Measurements from ENCODE around the gene EHBP1.

Gene EHBP1

DNA sequence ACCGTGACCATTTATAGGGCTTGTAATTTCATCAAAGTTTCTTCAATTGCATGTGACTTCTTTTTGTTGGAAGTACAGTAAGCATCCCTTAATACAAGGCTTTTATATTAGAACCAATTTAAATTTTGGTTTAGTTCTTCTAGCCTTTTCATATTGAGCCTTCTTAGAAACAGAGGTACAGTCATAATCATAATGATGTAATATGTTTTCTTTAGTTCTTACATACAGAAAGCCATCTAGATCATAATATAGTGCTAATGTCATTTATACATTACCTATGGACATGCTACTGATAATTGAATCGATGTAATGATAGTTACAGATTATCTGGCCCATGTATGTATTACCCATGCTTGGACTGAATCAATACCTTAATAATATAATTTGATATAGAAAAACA lies 235.2 kb downstream of the EHBP1 start:
- no peaks in the 10 kb centered on the region for H3K27me3 ChIP-seq
- H3K36me3 ChIP-seq, result 0 out of 2 replicates have a peak, but pooled peaks cover 11% of the 10 kb centered on the region
- no peak overlapping the region for H3K27ac ChIP-seq
- no peak overlapping the region for H3K9ac ChIP-seq
- H3K4me3 ChIP-seq, result no peak overlapping the region
- no peaks in the 10 kb centered on the region for H3K9me3 ChIP-seq
- no peak for TF ChIP-seq Cebpa-rat (IDR thresholded peaks at IDR 0.05)
- H4K20me1 ChIP-seq, result no peaks in the 10 kb centered on the region
- no peaks in the 10 kb centered on the region for H3K4me1 ChIP-seq
- H3K4me2 ChIP-seq, result no peak overlapping the region

DNA sequence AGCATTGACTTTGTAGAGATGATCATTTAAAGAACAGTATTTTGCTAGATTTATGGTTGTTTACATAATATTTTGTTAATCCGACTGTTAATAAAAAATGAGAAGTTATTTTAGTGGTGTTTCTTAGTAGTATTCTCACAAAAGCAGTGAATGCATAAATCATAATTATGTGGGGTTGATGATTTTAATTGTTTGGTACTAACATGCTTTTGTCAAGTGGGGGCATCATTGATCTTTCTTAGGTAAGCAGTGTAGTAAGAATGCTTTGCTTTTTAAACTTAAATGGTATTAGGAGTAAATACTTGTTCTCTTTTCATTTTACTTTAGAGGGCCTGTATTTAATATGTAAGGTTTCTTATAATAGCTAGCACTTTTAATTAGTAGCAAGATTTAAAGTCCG lies 235.9 kb downstream of the EHBP1 start:
- TF ChIP-seq Cebpa-rat (IDR thresholded peaks at IDR 0.05), result no peak
- Histone ChIP-seq H3K9me3 (no peaks in the 10 kb centered on the region), H3K4me1 (no peaks in the 10 kb centered on the region), H3K4me3 (no peak overlapping the region), H3K4me2 (no peak overlapping the region), H3K9ac (no peak overlapping the region), H4K20me1 (no peaks in the 10 kb centered on the region), H3K36me3 (0 out of 2 replicates have a peak, but pooled peaks cover 11% of the 10 kb centered on the region), H3K27me3 (no peaks in the 10 kb centered on the region), H3K27ac (no peak overlapping the region)

DNA sequence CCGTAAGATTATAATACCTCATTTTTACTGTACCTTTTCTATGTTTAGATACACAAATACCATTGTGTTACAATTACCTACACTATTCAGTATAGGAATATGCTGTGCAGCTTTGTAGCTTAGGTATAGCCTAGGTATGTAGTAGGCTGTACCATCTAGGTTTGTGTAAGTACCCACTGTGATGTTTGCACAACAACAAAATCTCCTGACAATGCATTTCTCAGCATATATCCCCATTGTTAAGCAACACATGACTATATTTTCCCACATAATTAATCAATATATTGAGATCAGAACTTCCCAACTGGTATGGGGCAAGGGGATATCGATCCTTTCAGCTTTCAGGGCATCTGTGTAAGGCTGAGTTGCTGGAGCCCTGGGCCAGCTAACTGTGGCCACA lies 238.8 kb downstream of the EHBP1 start:
- no peak overlapping the region for H3K9ac ChIP-seq
- no peaks in the 10 kb centered on the region for H3K4me1 ChIP-seq
- H3K36me3 ChIP-seq, result 0 out of 2 replicates have a peak, but pooled peaks cover 11% of the 10 kb centered on the region
- TF ChIP-seq Cebpa-rat (IDR thresholded peaks at IDR 0.05), result no peak
- H3K4me3 ChIP-seq, result no peak overlapping the region
- H4K20me1 ChIP-seq, result no peaks in the 10 kb centered on the region
- no peaks in the 10 kb centered on the region for H3K9me3 ChIP-seq
- H3K27me3 ChIP-seq, result no peaks in the 10 kb centered on the region
- H3K4me2 ChIP-seq, result no peak overlapping the region
- H3K27ac ChIP-seq, result no peak overlapping the region

DNA sequence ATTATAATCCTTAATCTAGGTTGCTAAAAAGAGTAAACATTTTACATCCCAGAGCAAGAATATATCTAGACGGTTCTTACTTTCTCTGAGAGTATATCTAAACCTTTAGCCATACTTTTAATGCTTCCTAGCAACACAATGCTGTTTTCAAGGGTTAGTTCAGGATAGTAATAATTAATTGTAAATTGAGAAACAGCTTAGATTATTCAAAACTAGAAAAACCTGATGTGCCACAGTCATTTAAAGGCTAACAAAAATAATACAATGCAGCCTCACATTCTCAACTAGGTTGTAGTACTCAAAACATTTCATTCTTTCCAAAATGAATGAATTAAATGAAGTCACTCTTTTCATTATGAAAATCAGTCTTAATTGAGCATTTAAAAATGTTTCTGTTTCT lies 241.9 kb downstream of the EHBP1 start:
- Histone ChIP-seq H3K27ac (no peak overlapping the region), H4K20me1 (no peaks in the 10 kb centered on the region), H3K4me2 (no peak overlapping the region)

DNA sequence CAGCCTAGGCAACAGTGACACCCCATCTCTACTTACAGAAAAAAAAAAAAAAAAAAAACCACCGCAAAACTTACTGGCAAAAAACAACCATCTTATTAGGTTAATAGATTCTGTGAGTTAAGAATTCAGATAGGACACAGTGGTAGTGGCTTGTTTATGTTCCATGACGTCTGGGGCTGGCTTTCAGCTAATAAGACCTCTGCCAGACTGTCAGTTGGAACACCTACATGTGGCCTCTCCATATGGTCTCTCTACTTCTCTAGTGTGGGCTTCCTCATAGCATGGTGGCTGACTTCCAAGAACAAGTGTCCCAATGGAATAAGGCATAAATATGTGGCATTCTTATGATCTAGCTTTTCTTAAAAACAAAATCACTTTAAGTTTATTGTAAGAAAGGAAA lies 251.1 kb downstream of the EHBP1 start:
- H3K36me3 ChIP-seq, result peaks cover 17% of the 10 kb centered on the region; the same call in 1 of the 2 replicates
- H3K4me1 ChIP-seq, result no peaks in the 10 kb centered on the region
- no peak for TF ChIP-seq Cebpa-rat (IDR thresholded peaks at IDR 0.05)
- no peak overlapping the region for H3K27ac ChIP-seq
- H3K9ac ChIP-seq, result no peak overlapping the region
- no peak overlapping the region for H3K4me2 ChIP-seq
- no peaks in the 10 kb centered on the region for H3K27me3 ChIP-seq
- no peak overlapping the region for H3K4me3 ChIP-seq
- H4K20me1 ChIP-seq, result no peaks in the 10 kb centered on the region
- H3K9me3 ChIP-seq, result no peaks in the 10 kb centered on the region

More for the DNA sequence above, 241.9 kb downstream of the EHBP1 start:
- H3K27me3 ChIP-seq, result no peaks in the 10 kb centered on the region
- H3K36me3 ChIP-seq, result 0 out of 2 replicates have a peak, but pooled peaks cover 15% of the 10 kb centered on the region
- no peak overlapping the region for H3K9ac ChIP-seq
- no peaks in the 10 kb centered on the region for H3K4me1 ChIP-seq
- TF ChIP-seq Cebpa-rat (IDR thresholded peaks at IDR 0.05), result no peak
- H3K4me3 ChIP-seq, result no peak overlapping the region
- H3K9me3 ChIP-seq, result no peaks in the 10 kb centered on the region

DNA sequence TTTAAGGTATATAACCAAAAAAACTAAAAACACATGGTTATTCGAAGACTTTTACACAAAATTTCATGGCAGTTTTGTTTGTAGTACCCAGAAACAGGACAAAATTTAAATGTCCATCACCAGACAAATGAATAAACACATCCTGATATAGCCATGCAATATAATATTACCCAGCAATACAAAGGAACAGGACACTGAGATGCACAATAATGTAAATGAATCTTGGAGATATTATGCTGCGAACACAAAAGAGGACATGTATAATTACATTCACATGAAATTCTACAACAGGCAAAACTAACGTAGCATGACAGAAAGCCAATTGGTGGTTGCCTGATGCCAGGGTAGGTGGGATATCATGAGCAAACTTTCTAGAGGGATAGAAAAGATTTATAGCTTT lies 252.7 kb downstream of the EHBP1 start:
- Histone ChIP-seq H3K9me3 (no peaks in the 10 kb centered on the region), H3K27ac (no peak overlapping the region), H3K9ac (no peak overlapping the region), H3K4me1 (no peaks in the 10 kb centered on the region), H4K20me1 (no peaks in the 10 kb centered on the region), H3K36me3 (peaks cover 17% of the 10 kb centered on the region; the same call in 1 of the 2 replicates), H3K4me2 (no peak overlapping the region), H3K27me3 (no peaks in the 10 kb centered on the region), H3K4me3 (no peak overlapping the region)
- no peak for TF ChIP-seq Cebpa-rat (IDR thresholded peaks at IDR 0.05)

DNA sequence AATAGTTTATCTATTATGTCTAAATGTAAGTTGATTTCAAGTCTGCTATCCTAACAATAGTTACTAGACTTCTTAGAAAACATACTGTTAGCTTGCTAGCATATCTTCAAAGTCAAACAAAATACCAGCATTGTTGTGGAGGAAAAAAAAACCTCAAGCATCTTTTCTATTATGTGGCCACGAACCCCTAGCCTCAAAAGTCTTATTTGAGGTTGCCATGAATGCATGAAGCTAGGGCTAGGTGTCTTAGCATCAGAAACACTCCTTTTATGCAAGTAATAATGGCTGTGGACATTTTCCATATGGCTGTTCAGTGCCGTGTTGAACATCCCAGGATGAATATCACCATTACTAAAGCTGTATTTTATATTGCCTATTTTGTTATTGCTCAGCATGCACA lies 258.5 kb downstream of the EHBP1 start:
- Histone ChIP-seq H3K36me3 (no peaks in the 10 kb centered on the region), H3K9ac (no peak overlapping the region), H3K4me3 (no peak overlapping the region), H3K4me2 (no peak overlapping the region), H3K27ac (no peak overlapping the region), H3K27me3 (no peaks in the 10 kb centered on the region), H3K4me1 (no peaks in the 10 kb centered on the region), H3K9me3 (no peaks in the 10 kb centered on the region), H4K20me1 (no peaks in the 10 kb centered on the region)
- TF ChIP-seq Cebpa-rat (IDR thresholded peaks at IDR 0.05), result no peak

DNA sequence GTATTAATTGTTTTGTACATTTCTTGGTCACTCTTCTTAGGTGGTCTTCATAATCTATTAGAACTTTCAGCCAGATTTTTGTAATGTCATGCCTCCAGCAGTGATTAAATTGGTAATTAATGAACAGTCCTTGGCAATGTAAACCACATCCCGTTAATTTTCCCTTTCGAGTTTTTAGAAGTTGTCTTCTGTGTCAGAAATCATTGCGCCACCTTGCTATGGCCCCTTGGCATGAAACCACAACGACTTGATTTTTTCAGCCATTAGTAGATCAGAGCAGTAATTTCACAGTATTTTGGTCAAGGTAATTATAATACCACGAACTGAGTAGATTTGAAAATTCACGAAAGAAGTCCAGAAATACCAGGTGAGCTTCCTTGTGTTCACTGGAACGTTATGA lies 259.2 kb downstream of the EHBP1 start:
- Histone ChIP-seq H3K4me2 (no peak overlapping the region), H3K4me3 (no peak overlapping the region), H3K27ac (no peak overlapping the region), H4K20me1 (no peaks in the 10 kb centered on the region), H3K27me3 (no peaks in the 10 kb centered on the region), H3K9ac (no peak overlapping the region), H3K36me3 (no peaks in the 10 kb centered on the region), H3K4me1 (no peaks in the 10 kb centered on the region), H3K9me3 (no peaks in the 10 kb centered on the region)
- no peak for TF ChIP-seq Cebpa-rat (IDR thresholded peaks at IDR 0.05)

DNA sequence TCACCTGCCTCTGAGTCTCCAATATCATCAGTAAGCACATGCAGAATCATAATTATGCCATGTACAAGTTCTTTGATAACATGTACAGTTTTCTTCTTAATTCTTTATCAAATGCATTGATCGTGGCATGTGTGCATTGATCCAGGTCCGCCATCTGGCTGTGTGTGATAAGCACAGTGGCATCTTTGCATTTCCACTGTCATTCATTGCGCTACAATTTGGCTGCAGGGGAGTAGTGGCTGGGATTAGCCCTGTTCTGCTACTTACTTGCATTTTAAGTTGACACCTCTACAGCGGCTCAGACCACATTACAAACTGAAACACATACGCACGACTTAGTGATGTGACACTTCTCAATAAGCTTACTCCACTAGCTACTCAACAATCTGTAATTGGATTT lies 261.5 kb downstream of the EHBP1 start:
- H3K4me1 ChIP-seq, result no peaks in the 10 kb centered on the region
- no peaks in the 10 kb centered on the region for H3K36me3 ChIP-seq
- no peak for TF ChIP-seq Cebpa-rat (IDR thresholded peaks at IDR 0.05)
- H3K4me3 ChIP-seq, result no peak overlapping the region
- H4K20me1 ChIP-seq, result no peaks in the 10 kb centered on the region
- no peak overlapping the region for H3K27ac ChIP-seq
- H3K9ac ChIP-seq, result no peak overlapping the region
- H3K4me2 ChIP-seq, result no peak overlapping the region
- H3K9me3 ChIP-seq, result no peaks in the 10 kb centered on the region
- no peaks in the 10 kb centered on the region for H3K27me3 ChIP-seq

DNA sequence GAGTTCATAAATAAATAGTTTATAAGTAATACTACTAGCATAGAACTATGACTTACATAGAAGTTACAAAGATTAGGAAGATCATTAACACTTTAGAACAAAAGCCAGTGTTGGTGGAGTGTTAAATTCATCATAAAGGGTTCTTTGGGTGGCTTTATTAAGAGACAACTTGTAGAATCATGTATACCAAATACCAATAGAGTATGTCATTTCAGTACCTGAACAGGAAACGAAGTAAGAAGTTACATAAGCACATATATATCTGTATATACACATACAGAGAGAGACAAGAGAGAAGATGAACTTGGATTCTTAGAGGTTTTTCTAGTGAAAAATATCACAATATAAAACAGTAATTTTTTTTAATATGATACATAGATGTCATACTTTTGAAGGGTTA lies 262.7 kb downstream of the EHBP1 start:
- no peaks in the 10 kb centered on the region for H3K36me3 ChIP-seq
- H3K27ac ChIP-seq, result no peak overlapping the region
- no peaks in the 10 kb centered on the region for H4K20me1 ChIP-seq
- H3K9me3 ChIP-seq, result no peaks in the 10 kb centered on the region
- no peak overlapping the region for H3K4me2 ChIP-seq
- no peaks in the 10 kb centered on the region for H3K27me3 ChIP-seq
- no peak for TF ChIP-seq Cebpa-rat (IDR thresholded peaks at IDR 0.05)
- H3K4me3 ChIP-seq, result no peak overlapping the region
- H3K9ac ChIP-seq, result no peak overlapping the region
- H3K4me1 ChIP-seq, result no peaks in the 10 kb centered on the region

DNA sequence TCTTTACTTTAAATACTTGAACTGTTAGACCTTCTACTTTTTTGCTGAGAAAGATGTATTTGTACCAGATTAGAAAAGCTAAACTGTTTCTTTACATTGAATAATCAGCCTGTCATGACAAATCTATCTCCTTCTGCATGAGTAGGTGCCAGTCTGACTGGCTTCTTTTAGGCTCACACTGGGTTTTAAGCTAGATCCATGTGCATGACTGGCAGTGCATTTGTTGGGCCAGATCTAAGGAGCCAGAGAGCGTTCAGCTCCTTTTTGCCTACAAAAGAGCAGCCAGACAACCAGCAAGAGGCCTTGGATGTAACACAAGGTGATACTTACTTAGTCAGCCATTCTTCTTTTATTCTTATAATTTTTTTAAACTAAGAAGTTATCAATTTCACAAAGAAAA lies 263.2 kb downstream of the EHBP1 start:
- TF ChIP-seq Cebpa-rat (IDR thresholded peaks at IDR 0.05), result no peak
- H3K9ac ChIP-seq, result no peak overlapping the region
- H3K27me3 ChIP-seq, result no peaks in the 10 kb centered on the region
- no peaks in the 10 kb centered on the region for H3K4me1 ChIP-seq
- H3K4me2 ChIP-seq, result no peak overlapping the region
- no peaks in the 10 kb centered on the region for H3K36me3 ChIP-seq
- no peak overlapping the region for H3K4me3 ChIP-seq
- H3K9me3 ChIP-seq, result no peaks in the 10 kb centered on the region
- H3K27ac ChIP-seq, result no peak overlapping the region
- no peaks in the 10 kb centered on the region for H4K20me1 ChIP-seq
